ENCODE data around the gene STT3B.

STT3B gene

GRCh38 chr3:31645256-31645655 lies 112.5 kb downstream of the STT3B start:
- H3K27ac ChIP-seq, result no peak overlapping the region
- no peak for TF ChIP-seq CTCF (IDR thresholded peaks at IDR 0.05)
- TF ChIP-seq ZFX (IDR thresholded peaks at IDR 0.05; ENCODE audit: borderline replicate concordance), result no peak

GRCh38 chr3:31648286-31648968 lies 115.7 kb downstream of the STT3B start:
- TF ChIP-seq ZFX (IDR thresholded peaks at IDR 0.05; ENCODE audit: borderline replicate concordance), result no peak
- no peak for TF ChIP-seq CTCF (IDR thresholded peaks at IDR 0.05)
- H3K27ac ChIP-seq, result no peak overlapping the region

GRCh38 chr3:31652296-31652695 lies 119.6 kb downstream of the STT3B start:
- no peak overlapping the region for H3K27ac ChIP-seq
- TF ChIP-seq ZFX (IDR thresholded peaks at IDR 0.05; ENCODE audit: borderline replicate concordance) (no peak), CTCF (IDR thresholded peaks at IDR 0.05) (no peak)

GRCh38 chr3:31653464-31653863 lies 120.7 kb downstream of the STT3B start:
- TF ChIP-seq CTCF (IDR thresholded peaks at IDR 0.05) (no peak), ZFX (IDR thresholded peaks at IDR 0.05; ENCODE audit: borderline replicate concordance) (no peak)

GRCh38 chr3:31654998-31655397 lies 122.3 kb downstream of the STT3B start:
- TF ChIP-seq ZFX (IDR thresholded peaks at IDR 0.05; ENCODE audit: borderline replicate concordance) (no peak), CTCF (IDR thresholded peaks at IDR 0.05) (no peak)
- H3K27ac ChIP-seq, result no peak overlapping the region

More at GRCh38 chr3:31653464-31653863, 120.7 kb downstream of the STT3B start:
- H3K27ac ChIP-seq, result no peak overlapping the region

- H3K27ac ChIP-seq, result no peak overlapping the region
- TF ChIP-seq ZFX (IDR thresholded peaks at IDR 0.05; ENCODE audit: borderline replicate concordance), result no peak
- no peak for TF ChIP-seq CTCF (IDR thresholded peaks at IDR 0.05)
These were observed 126.5 kb downstream of the STT3B start for GRCh38 chr3:31659246-31659645.

- TF ChIP-seq ZFX (IDR thresholded peaks at IDR 0.05; ENCODE audit: borderline replicate concordance) (no peak), CTCF (IDR thresholded peaks at IDR 0.05) (no peak)
- no peak overlapping the region for H3K27ac ChIP-seq
These were observed 128.6 kb downstream of the STT3B start for GRCh38 chr3:31661286-31661685.

Measured in 22Rv1 (cell line).